ENCODE data around the gene DCAKD.
A peak's percentile ranks its signal among the peaks of the same experiment; 100 is the strongest.
"Not testable (repeated sequence)": the region's sequence is repeated elsewhere in the genome, so short reads cannot be mapped to it uniquely, and the experiment has no call there.

The DCAKD gene

DNA sequence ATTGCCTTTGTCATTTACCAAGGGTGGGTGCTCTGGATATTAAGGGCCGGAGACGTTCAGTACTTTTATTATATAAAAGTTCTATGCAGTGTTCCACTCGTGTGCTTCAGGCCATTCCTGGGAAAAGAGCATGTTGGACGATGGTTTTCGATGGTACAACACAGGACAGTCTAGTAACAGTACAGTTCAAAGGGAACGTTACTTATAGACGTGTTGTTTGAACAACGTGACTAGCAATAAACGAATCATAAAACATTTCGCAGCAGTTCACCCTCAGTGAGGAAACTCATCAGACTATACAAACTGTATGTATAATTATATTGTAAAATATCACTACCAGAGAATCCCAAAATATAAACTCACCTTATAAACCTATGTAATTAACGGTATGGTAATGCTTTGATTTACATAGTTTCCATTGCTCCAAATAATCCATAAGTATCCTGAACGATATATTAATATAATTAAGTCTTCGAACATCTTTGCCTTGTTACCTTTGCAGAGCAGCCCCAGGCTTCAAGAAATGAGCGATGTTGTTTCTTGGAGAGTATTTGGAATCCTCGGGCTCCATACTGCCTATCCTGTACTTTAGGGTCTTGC, 10.3 kb upstream of the DCAKD start:
- no peak for DNase-seq

DNA sequence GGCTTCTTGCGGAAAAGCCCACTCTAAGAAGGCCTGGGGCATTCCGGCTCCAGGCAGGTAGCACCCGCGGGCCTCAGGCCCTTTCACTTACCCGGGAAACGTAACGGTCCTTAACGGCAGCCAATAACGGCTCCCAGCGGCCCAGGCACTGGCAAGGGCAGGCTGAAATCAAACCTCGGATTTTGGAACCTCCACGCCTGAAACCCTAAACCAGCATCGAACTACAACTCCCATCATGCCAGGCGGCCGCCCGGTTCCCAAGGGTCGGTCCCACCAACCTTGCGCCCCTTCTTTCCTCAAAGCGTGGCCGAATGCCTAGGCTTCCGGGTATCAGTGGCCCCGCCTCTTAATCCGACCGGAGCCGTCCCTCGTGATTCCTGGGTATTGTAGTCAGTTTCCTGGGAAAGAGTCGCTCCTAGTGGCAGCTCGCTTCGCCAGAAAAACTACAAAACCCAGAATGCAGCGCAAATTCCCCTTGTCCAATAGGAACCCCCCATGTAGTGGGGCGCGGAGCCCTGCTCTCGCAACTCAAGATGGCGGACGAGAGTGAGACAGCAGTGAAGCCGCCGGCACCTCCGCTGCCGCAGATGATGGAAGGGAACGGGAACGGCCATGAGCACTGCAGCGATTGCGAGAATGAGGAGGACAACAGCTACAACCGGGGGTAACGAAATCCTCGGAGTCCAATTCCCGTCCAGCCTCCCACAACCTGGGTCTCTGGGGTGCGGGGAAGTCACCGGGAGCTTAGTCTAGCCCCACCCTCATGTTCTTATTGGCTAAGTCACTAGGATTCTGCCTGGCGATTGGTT, 9.6 kb upstream of the DCAKD start, which contains the start of gene NMT1:
Gene NMT1 (plus strand): TSS at position 521 of the 809 bp plus-strand sequence. CDS start 13 bp downstream, at position 534.
- peak; percentile 100 for DNase-seq

DNA sequence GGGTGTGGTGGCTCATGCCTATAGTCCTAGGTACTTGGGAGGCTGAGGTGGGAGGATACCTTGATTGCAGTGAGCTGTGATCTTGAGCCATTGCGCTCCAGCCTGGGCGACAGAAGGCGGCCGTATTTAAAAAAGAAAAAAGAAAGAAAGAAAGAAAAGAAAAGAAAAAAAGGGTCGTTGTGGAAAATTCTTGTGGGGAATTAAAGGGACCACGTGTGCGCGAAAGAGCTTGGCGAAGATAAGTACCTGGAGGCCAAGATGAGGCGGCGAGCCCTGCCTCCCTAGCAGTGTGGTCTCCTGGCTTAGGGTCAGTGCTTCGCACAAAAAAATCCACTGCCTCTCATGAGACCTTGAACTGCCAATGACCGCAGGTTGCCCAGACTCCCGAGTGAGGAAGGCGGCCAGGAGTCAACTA, 9.0 kb upstream of the DCAKD start:
- no peak for DNase-seq

DNA sequence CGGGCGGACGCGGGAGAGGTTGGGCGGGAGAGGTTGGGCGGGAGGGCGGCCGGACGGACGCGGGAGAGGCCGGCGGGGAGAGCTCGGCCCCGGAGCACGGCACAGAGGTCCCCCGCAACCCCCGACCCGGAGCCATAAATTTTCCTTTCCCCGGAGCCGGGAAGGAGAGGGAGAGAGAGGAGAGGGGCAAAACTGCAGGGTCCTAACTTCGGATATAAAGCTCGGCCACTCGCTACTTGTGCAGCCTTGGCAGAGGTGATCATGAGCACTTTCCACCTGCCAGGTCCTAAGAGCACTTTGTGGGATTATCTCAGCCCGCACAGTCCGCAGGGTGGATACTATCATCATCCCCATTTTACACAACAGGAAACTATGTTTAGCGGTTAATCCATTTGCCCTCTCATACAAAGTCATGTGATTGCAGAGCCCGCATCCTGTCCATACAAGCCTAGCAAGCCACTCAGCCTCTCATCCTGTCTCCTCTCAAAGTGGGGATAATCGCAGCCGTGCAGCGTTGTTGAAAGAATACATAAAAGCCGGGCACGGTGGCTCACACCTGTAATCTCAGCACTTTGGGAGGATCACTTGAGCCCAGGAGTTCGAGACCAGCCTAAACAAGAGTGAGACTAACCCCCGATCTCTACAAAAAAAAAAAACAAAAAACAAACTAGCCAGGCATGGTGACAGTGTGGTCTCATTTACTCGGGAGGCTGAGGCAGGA, 780 bp upstream of the DCAKD start:
- DNase-seq = peak; percentile 47

DNA sequence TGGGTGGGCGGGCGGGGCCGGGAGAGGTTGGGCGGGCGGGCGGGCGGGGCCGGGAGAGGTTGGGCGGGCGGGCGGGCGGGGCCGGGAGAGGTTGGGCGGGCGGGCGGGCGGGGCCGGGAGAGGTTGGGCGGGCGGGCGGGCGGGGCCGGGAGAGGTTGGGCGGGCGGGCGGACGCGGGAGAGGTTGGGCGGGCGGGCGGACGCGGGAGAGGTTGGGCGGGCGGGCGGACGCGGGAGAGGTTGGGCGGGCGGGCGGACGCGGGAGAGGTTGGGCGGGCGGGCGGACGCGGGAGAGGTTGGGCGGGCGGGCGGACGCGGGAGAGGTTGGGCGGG, 254 bp upstream of the DCAKD start:
- DNase-seq = not testable (repeated sequence)

DNA sequence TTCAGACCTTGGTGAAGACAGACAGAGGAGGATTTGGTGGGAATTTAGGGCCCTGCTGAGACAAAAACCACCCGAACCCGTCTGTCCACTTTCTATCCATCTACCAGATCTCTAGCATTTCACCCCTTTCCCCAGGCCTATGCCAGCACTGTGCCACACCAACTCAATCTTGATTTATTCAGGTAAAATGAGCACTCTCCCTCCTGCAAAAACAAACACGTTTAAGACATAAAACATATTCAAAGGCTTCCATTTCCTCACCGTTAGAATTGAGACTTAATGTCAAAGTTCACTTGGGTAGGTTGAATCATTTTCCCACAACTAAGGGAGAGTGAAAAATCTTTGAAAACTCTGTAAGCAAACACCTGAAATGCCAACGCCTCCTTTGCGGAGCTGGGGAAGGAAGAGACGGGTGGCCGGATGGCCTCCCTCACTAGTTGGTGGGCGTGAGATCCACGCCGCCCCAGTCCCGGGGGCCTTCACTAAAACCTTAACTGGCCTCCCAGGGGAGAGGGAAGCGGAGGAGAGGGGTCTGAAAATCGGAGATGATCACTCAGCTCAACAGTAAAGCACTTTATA, 862 bp downstream of the DCAKD start:
- DNase-seq = no peak

DNA sequence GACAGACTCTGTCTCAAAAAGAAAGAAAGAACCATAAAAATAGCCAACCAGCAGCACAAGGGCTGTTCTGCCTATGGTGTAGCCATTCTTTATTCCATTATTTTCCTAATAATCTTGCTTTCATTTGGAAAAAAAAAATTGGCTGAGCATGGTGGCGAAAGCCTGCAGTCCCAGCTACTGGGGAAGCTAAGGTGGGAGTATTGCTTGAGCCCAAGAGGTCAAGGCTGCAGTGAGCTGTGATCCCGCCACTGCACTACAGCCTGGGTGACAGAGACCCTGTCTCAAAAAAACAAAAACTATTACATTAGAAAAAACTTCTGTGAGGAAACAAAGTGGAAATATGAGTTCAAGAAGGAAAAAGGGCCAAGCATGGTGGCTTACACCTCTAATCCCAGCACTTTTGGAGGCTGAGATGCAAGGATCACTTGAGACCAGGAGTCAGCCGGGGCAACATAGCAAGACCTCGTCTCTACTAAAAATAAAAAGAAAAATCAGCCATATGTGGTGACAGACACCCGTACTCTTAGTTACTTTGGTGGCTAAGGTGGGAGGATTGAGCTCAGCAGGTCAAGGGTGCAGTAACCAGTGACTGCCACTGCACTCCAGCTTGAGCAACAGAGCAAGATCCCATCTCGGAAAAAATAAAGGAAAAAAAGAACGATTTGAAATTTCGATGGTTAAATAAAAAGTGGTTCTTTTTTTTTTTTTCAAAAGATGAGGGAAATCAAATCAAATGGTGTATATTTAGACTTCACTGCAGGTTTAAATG, 2.5 kb downstream of the DCAKD start:
- DNase-seq = no peak

DNA sequence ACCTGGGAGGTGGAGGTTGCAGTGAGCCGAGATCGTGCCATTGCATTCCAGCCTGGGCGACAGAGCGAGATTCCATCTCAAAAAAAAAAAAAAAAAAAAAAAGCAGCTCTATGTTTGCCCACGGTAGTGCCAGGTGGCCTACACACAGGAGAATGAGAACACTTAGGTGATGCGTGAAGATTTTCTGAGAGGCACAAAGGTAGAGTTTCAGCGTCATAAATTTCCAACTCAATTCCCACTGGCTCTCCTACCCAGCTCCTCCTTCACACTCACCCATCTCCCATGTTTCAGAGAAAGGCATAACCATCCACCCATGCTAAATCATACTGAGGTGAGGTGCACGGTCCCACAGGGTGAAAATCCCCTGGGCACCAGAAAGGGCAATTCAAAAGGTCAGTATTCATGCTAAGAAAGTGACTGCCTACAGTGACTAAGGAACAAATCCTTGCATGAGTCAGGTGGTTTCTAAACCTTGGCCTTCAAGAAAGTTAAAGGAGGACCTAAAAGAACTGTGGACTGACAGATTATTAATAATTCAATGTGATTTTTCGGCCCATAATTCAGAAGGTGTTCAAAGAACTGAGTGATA, 4.8 kb downstream of the DCAKD start:
- no peak for DNase-seq

DNA sequence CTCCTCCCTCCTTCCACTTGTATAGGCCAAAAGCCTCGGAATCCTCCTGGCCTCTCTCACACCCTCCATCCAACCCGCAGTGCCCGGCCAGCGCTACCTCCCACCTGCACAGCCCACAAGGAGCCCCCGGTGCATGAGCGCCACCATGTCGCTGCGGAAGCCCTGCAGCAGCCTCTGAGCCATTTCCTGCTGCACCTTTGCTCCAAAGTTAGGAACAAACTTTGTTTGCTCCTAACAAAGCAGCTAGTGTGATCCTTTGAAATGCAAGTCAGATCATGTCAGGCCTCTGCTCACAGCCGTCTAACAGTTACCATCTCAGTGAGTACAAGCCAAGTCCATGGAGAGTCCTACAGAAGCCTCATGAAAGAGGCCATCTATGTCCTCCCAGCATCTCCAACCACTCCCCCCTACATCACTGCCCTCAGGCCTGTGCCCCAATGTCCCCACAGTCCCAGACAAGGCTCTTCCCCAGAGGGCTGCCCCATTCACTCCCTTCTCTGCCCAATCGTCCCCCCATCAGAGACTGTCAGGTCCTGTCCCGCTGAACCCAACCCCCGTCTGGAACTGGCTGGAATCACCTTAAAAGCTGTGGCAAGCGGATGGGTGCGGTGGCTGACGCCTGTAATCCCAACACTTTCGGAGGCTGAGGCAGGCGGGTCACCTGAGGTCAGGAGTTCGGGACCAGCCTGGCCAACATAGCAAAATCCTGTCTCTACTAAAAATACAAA, 7.5 kb downstream of the DCAKD start:
- no peak for DNase-seq

DNA sequence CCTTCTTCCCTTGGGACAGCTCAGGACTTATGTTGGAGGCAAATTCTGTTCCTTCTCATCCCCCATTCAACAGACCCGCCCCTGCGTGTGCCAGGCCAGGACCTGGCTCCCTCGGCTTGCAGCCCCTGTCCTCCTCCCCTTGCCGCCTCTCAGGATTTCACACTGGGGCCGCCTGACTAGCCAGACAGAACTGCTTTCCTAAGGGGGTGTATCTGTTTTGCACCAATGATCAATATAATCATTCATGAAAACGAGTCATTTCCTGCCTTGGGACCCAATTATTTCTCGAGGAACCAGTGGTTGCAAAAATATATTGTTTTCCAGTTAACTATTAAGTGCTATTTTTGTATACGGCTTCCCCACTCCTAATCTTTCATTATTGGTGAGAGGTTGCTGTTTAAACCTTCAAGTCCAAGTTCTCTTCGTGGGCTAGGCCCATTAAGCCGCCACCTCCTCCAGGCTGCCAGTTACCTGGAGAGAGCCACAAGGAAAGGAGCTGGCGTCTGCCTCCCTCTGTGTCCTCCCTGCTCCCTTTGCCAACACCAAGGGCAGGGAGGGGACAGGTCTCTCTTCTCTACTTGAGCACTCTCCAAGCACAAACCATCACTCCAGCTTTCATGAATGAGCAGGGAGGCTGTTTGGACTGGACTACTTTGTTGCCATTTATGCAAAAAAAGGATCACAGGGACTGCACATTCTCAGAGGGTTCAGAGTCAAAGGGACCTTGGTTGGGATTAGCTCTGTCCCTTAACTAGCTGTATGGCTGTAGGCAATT, 8.9 kb downstream of the DCAKD start:
- DNase-seq = no peak

DNA sequence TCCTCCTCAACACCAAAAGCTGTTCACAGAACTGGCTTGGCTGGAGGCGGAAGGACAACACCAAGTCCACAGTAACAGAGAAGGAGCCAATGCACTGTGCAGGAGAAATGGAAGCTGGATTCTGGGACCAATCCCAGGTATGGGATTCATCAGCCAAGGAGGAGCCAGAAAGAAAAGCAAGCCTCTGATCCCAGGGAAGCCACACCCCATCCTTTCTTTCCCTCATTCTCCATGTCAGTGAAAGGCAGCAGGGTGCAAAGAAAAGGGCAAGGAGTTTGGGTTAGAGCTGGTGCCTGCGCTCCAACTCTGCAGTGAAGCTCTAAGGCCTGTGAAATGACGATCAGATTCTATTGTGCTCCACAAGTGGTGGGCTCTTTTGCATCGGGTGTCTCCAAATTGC, 11.0 kb downstream of the DCAKD start:
- DNase-seq = no peak

DNA sequence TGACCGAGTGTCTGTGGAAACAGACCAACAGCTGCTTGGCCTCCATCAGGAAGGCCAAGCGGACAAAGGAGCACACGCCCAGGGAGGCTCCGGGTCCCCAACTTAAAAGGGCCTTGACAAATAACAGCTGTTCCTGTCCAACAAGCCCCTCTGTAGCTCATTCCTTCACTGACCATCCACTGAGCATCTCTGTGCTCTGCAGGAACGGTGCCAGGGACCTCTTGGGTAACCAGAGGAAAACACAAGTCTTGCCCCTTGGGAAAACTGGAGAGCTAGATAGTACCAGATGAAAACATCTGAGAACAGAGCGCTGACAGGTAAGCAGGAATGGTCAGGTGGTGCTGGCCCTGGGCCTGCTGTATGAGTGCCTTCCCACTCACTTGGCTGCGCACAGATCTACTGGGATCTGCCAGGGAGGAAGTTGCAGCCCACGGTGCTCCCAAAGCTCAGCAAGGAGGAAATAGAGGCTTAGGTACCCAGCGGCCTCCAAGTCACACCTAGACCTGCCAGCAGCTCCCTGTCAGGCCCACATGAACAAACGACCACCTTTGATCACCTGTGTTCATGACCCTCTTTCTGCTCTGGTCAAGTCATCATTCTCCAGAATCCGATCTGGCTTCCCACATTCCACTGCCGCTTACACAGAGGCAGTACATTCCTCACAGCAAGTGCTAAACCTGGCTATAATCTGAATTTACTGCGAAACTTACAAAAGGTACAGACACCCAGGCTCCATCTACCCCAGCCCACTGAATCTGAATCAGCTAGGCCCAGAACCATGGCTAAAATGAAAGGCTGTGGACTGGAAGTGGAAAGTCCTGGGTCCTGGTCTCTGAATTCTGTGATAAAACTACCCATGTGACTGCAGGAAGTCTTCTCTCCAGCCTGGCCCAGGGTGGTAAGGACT, 12.5 kb downstream of the DCAKD start:
- DNase-seq = no peak

DNA sequence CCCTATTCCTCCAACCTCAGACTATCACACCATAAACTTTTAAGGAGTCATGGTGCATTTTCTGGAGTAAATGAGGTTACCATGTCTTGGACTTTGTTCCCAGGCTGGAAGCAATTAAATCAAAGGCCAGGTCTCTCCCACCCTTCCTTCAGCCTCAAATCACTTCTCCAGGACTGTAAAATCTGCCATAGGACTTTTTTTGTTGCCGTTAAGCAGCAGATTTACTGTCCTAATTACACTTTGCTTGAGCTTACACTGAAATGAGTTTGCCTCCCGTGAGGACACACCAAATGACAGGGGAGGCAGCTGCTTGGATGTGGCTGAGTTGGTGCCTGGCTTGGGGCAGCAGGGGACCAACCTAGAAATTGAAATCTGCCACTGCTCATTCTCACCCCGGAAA, 14.7 kb downstream of the DCAKD start:
- no peak for DNase-seq

DNA sequence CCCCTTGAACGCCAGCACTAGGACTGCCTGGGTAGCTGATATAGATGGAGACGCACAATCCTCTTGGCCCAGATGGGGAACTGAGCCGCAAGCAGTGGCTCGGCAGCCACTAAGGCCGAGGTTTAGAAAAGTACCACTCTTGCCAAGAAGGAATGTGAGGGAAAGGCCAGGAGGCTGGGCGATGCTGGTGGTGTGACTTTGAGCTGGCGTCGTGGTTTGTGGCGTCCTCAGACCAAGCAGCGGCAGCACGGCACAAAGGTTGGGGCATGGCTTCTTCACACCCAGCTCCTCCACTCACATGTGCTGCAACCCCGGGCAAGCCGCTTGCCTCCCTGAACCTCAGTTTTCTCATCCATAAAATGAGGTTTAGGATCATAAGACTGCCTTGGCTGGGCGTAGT, 15.6 kb downstream of the DCAKD start:
- DNase-seq = no peak

DNA sequence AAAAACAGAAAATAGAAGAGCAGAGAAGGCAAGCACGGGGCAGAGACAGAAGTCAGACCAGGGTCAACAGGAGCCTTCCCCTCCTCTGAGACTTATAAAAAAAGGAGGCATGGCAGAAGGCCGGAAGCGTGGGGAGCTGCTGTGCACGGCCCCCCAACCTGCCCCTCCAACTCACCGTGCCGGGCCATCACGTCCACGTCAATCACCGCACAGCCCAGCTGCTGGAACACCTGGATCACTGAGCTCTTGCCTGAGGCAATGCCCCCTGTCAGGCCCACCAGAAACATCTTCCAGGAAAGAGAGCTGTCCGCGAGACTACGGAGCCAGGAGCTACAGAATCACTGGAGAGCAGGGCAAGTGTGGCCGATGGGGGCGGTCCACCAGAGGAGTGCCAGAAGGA, 16.8 kb downstream of the DCAKD start:
- DNase-seq = no peak

DNA sequence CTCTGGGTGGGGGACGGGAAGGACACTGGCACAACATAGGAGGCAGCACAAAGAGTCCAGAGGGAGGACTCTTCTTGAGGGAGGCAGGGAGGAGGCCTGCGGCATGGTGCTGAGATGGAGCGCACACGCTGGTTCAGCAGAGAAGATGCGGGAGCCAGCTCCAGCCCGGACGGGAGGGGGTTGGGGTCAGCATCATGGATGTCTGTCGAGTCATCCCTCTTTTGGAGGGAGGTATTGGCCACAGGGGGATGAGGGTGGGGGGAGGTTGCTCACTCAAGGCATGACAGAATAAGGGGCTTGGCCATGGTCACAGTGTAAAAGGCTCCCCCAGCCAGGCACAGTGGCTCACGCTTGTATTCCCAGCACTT, 19.3 kb downstream of the DCAKD start:
- no peak for DNase-seq

DNA sequence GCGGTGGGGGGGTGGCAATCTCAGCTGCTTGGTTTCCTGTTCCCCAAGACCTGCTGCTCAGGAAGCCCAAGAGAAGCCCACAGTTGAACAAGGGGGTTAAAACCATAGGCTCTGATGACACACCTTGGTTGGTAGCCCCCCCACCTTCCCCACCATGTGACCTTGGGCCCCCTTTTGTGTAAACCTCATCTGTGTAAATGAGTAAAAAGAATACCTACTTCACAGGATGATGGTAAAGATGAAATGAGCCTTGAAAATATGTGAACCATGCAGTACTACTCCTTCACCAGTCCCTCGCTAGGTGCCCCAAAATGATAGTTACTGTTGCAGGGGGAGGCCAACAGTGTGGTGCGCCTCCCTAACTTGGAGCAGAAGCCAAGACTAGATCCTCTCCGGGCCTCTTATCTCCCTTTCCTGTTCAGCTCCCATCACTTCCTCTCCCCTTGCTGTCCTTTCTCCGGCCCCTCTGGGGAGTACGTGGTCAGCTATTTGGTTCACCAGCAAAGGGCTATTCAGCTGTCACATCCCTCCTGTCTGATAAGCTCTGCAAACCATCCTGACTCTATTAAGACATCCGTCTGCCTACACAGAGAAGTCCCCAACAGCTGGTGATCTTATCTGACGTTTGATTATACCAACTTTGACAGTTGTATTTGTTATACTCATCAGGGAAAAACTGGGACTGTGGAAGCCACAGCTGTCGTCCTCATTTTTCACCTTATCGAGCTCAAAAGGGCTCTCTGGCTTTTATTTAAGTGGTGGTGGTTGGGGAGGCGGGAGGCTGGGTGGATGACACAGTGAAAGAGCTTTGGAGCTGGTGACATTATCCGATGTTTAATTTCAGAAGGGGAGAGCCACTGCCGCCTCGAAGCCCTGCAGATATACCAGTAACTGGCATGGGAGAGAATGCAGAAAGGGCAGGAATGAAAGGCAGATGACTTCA, 19.9 kb downstream of the DCAKD start:
- no peak for DNase-seq

DNA sequence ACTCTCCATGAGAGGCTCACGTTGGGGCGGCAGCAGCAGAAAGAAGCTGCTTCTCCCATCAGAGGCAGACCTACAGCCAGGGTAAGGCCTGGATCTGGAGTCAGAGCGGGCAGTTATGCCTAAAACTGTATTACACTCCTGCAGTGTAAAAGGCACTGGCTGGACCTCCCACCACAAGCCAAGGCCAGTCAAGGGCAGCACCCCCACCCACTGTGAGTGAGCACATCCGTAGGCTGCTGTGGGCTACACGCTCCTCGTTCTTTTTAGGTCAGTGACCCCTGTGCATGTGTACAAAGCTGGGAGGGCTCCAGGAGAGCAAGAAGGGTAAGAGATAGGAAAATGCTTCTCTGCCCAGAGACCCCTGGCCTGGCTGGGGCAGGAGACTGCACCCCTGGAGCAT, 20.7 kb downstream of the DCAKD start:
- DNase-seq = no peak

Measured in NCI-H524 treated with DMSO at 0.1 percent for 48 hours (cell line).